ENCODE data around the gene ARF4.

- TF ChIP-seq, protein P1, sequence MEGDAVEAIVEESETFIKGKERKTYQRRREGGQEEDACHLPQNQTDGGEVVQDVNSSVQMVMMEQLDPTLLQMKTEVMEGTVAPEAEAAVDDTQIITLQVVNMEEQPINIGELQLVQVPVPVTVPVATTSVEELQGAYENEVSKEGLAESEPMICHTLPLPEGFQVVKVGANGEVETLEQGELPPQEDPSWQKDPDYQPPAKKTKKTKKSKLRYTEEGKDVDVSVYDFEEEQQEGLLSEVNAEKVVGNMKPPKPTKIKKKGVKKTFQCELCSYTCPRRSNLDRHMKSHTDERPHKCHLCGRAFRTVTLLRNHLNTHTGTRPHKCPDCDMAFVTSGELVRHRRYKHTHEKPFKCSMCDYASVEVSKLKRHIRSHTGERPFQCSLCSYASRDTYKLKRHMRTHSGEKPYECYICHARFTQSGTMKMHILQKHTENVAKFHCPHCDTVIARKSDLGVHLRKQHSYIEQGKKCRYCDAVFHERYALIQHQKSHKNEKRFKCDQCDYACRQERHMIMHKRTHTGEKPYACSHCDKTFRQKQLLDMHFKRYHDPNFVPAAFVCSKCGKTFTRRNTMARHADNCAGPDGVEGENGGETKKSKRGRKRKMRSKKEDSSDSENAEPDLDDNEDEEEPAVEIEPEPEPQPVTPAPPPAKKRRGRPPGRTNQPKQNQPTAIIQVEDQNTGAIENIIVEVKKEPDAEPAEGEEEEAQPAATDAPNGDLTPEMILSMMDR (IDR thresholded peaks at IDR 0.05): peak; percentile 35
- peak; percentile 52 for TF ChIP-seq EZH2 (IDR thresholded peaks at IDR 0.05)
These were observed at the start of gene ARF4 for GRCh38 chr3:57597127-57597923.

Data from neural progenitor cell (in vitro differentiated cells).